ENCODE data around the gene RUNDC1.

RUNDC1 gene

DNA sequence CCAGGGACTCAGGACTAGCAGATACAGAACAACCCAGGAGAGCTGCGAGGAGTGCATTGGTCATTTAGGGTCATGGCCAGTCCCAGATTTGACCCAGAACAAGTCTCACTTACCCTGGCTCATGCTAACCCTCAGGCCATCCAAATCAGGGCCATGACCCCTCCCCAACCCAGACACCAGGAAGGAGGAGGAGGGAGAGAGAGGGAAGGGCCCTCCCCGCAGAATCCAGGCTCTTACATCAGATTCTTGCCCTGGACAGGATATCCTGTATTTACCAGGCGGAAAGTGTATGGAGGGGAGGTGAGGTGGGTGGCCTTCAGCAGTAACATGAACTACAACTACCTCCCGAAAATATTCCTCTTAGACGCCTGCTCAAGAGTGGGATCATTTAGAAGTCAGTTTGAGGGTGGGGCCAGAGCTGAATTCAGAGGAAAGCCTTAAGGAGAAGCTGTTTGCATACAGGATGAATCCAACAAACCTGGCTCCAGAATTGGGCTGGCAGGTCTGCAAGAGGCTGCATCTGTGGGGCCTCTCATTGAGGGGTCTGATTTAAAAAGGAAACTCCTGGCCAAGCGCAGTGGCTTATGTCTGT is 39.8 kb downstream of the RUNDC1 start:
- DNase-seq, result no peak

DNA sequence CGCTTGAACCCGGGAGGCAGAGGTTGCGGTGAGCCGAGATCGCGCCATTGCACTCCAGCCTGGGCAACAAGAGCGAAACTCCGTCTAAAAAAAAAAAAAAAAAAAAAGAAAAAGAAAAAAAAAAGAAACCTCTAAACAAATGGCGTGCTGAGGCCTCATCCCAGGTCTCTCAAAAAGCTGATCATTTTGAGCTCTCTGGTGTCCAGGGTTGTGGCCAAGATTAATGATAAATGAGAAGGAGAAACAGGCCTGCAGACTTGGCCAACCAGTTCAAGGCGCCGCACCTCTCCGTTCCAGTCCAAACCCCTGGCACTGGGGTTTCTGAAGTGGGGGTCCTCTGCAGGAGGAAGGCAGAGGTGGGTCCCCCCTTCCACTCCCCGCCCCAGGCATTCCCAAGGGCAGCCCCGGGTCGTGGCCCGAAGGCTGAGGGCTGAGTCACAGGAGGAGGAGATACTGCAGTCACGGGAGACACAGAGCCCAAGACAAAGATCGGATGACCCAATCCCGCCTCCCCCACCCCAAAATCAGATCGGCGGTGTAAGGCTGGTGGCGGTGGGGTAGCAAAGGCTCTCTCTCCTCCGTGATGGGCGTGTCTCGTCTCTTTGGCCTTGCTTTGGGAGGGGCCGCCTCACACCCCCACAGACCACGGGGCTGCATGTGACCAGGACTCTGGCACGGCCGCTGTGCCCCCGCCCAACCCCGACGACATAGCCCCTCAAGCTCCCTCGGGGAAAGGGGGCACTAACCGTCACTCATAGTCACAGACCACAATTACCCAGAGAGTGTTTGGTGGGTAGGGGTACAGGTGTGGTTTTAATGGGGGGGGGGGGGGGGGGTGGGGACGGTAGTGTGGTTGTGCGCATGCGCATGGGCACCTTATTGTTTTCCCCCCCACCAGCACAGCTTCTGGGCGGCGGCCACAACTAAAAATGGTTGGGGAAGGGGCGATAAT is 40.7 kb downstream of the RUNDC1 start:
- DNase-seq, result peak; percentile 26

DNA sequence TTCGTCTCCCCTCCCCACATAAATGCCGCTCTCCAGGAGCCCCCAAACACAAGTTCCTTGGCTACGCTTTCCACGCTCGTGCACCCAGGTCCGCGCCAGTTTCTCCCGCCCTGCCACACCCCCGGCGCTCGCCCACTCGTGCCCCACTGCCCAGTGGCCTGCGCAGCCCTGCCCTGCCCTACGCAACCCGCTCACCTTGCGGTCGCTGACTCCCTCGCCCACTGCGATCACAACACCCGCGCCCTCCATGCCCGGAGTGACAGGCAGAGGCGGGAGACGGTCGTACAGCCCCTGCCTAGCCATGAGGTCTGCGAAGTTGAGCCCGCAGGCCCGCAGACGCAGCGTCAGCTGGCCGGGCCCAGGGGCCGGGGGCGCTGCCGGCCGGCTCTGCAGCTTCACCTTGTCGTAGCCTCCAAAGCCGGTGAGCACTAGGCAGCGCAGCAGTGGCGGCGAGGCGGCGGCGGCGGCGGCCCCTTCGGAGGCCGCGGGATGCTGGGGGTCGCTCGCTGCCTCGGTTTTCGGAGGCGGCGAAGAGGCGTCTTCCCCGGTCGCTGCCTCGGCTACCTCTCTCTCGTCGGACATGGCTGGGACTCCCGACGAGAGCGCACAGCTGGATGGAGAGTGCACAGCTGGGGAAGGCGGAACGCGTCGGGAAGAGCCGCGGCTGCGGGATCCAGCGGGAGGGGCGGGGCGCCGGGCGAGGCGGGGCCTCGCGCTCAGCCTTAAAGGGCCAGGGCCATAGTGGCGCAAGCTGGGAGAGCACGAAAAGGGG is 41.6 kb downstream of the RUNDC1 start, which contains the start of gene VAT1:
VAT1 (minus strand) TSS at position 645 of the 772 bp plus-strand sequence; CDS start at position 582, 63 bp downstream.
- peak; percentile 75 for DNase-seq

DNA sequence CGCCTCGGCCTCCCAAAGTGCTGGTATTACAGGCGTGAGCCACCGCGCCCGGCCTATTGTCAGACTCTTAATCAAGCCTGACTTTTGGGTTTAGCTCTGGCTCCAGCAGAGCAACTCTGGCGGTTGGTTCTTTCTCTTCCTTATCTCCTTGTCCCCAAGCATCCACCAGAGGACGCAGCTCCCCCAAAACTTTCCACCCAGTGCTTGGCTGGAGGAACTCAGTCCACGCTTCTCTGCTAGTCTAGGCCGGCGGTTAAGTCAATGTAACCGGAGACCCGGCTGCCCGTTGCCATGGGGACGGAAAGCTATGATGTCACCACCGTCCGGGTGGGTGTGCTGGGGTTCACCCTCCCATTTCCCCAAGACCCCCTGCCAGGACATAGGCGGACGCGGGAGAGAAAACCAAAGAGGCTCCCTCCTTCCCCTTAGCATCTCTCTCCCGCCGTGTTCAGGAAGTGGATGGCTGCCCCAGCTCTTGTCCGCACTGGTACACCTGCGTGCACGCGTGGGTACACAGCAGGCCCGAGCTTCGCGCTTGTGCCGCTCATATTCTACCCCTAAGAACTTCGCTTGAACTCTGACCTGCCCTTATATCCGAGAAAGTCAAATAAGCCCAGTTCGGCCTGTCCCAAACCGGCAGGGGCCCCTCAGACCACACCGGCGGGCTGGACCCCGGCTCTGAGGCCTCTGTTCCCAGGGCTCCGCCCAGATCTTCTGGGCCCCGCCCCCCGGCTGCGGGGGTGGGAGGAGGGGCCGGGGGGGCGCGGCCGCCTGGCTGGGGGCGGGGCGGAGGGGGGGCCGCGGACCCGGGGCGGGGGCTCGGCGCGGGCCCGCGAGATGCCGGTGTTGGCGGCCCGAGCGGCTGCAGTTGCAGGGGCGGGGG is 44.3 kb downstream of the RUNDC1 start, which contains the start of gene RND2:
RND2 (plus strand) TSS at position 825 of the 883 bp plus-strand sequence. CDS start 117 bp downstream, outside the sequence.
- DNase-seq, result peak; percentile 93

DNA sequence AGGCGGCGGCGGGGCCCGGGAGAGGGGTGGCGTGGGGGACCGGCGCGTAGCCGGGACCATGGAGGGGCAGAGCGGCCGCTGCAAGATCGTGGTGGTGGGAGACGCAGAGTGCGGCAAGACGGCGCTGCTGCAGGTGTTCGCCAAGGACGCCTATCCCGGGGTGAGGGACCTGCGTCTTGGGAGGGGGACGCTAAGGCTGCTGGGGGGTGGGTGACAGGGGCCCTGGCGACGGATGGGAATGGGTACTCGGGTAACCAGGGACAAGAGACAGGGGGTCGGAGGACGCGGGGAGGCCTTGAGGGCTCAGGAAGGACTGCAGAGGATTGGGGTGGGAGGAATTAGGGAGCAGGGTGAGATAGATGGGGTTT is 44.9 kb downstream of the RUNDC1 start:
- DNase-seq, result peak; percentile 20

DNA sequence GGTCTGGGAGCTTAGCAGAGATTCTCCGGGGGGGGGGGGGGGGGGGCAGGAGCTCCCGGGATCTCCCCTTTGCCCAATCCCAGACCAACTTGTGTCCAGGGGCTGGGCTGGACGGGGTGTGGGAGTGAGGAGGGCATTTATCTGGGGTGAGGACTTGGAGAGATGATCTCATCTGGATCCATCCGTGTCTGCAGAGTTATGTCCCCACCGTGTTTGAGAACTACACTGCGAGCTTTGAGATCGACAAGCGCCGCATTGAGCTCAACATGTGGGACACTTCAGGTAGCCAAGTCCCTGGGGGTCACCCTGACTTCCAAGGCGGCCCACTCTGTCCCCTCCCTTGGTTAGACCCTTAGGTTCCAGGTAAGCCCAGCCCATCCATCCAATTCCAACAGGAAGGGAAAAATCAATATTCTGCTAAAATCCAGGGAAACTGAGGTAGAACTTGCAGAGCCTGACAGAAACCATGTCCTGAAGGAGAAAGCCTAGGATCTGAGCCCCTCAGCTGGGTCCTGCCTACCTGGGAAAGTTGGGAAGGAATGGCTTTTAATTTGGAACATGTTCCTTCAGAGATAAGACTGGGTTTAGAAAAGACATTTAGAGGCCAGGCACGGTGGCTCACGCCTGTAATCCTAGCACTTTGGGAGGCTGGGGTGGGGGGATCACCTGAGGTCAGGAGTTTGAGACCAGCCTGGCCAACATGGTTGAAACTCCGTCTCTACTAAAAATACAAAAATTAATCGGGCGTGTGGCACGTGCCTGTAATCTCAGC is 45.6 kb downstream of the RUNDC1 start:
- DNase-seq, result no peak

DNA sequence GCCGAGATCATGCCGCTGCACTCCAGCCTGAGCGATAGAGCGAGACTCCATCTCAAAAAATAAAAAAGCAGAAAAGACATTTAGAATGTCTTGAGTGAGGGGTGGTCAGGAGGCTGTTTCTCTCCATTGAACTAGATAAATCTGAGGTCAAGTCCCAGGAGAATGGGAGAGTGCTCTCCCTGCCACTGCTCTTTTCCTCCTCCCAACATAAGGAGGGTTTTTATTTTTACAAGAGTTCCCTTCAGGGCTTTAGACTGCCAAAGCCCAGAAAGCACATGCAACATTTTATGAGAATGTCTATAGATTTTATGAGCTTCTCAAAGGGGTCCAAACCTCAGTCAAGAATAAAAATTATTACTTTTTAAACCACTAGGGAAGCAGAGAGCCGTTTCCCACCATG is 46.2 kb downstream of the RUNDC1 start:
- no peak for DNase-seq

DNA sequence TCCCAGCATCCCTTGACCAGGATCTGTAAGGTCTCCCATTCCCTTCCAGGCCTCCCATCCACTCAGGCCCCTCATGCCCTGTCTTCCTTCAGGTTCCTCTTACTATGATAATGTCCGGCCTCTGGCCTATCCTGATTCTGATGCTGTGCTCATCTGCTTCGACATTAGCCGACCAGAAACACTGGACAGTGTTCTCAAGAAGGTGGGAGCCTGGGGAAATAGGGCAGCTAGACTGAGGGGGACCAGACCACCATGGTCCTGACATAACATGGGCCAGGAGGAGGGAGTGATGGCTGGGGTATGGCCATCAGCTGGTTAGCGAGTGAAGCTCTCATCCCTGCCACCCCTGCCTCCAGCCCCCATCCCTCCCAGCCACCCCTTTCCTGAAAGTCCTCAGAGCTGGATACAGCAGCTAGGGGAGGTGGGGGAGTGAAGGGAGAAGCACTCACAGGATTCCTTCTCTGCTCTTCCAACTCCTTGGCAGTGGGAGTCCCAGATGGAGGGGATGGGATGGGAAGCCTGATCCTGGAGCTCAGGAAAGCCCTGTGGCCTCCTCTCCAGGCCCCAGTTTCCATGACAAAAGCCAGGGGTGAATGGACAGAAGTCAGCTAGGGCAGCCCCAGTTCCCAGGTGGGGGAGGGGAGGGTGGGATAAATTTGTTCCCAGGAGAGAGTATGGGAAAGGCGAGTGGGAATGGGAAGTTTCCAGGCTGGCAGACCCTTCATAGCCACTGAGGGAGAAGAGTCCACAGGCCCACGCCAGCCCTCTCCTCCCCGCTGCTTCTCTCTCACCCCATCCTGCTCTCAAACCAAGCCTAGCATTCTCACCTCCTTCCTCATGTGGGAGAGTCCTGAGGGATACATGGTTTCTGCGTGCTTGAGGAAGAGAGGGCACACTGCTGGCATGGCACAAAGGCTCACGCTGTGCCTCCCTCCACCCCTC is 47.0 kb downstream of the RUNDC1 start:
- no peak for DNase-seq

DNA sequence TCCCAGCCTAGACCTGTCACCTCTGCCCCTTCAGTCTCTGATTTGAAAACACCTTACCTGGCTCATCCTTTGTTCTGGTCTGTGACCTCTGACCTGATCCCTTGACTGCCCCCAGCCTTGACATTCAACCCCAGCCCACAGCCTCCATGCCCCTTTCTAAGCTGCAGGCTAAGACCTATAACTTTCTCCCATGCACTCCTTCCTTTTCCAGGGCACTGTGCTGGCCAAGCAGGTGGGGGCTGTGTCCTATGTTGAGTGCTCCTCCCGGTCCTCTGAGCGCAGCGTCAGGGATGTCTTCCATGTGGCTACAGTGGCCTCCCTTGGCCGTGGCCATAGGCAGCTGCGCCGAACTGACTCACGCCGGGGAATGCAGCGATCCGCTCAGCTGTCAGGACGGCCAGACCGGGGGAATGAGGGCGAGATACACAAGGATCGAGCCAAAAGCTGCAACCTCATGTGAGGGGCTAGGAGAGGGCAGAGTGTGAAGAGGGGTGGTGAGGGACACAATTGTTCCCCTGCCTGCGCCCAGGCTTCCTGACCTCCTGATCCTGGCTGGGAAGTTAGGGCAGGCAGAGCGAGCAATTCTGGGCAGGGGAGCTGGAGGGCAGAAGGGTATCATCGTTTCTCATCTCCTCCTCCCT is 48.0 kb downstream of the RUNDC1 start:
- DNase-seq, result no peak

DNA sequence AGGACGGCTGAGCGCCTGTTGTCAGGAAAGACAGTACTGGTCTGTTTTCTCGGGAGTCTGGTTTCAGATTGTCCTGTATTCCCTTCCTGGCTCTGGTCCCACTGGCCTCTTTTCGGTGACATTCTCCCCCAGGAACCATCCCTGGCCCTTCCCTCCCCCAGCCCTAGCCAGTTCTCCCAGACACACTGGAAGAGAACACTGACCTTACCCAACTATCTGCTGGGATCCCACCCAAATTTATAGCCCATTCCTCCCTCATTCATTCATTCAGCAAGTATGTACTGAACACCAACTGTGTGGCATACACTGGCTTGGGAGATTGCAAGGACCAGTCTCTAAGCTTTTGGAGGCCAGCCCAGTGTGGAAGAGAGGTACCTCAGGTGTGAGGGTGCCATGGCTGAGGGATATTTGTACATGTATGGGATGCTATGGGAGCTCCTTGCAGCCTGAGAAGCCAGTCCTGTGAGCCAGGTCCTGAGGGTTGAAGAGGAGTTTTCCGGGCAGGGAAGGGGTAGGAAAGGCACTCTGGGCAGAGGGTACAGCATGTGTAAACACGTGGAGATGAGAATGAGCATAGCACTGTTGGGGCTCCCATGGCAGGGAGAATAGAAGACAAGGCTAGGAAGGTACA is 49.9 kb downstream of the RUNDC1 start:
- no peak for DNase-seq

DNA sequence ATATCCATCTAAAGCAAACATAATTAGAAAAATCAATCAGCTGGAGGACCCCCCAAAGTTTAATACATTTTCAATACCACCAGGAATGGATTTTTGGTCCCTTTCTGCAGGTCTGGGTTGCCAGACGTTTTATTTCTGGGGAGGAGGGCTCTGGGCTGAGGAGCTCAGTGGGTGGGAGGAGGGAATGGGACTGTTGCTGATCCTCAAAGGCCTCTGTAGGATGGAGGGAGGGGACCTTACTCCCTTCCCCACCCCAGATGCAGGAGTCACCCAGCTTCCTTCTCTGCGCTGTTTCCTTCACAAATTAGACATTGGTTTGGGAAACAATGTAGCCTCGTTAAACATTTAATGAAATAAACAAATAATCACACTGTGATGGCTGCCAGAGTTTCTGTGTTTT is 51.3 kb downstream of the RUNDC1 start:
- DNase-seq, result no peak

DNA sequence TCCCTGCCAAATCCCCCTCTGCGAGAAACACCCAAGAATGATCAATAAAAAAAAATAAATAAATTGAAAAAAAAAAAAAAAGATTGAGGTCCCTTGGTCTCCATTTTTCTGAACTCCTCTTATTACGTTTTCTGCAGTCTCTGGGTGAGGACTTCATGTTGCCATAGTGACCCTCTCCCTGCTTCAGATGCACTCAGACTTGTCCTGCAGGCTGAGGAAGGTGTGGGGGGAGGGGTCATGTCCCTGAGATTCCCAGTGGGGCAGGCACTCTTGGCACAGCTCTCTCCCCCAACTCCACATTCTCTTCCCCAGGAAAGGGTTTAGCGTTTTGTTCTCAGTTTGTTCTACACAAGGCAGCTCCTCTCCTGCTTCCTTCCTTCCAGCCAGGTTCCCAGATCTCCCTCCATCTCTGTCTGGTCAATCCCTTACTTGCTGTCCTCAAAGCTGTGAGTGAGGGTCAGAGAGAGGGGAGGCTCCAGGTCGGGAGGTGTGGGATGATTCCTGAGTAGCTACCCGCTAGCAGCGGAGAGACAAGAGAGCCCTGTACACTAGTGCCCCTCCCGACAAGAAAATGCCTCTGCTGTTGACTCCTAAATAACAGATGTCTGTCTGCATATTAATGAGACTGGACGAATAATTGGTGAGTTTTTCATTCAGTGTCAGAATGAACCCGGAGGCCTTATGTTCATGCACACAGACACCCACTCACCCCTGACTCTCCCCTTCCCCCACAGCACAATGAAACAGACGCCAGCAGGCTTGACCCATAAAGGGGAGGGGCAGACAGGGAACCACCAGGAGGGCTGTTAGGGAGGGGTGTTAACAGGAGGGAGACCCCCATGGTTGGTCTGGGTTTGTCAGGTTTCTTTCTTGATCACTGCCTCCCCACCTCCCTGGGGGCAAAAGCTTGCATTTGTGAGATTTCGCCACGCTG is 53.9 kb downstream of the RUNDC1 start:
- DNase-seq, result peak; percentile 60

DNA sequence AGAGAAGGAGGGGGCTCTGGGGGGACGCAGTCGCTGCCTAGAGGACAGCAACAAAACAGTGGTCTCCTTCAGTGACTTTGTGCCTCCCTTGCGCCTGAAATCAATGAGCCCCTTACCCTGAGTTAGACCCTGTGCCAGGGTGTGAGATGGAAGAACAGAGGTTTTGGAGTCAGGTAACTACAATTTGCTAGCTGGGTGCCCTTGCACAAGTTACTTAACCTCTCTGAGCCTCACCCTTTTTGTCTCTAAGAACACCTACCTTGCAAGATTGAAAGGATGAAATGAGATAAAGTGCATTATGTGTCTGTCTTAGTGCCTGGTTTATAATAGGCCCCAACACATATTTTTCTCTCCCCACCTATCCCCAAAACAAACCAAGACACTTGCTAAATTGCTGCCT is 54.5 kb downstream of the RUNDC1 start:
- no peak for DNase-seq

DNA sequence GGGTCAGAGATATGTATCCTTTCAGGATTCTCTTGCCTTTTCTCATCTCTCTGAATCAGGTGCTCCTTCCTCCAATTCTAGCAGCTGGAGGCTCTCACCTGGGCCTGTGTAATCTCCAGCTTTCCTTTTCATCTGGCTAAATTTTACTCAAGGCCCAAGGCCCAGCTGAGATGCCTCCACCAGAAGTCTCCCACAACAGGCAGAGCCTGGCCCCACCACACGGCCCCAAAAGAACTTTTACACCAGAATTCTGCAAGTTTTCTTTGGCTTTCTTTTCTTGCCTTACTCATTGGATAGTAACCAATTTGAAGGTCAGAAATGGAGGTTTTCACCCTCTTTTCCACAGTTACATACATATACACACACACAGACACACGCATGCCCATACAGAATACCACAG is 59.3 kb downstream of the RUNDC1 start:
- no peak for DNase-seq

DNA sequence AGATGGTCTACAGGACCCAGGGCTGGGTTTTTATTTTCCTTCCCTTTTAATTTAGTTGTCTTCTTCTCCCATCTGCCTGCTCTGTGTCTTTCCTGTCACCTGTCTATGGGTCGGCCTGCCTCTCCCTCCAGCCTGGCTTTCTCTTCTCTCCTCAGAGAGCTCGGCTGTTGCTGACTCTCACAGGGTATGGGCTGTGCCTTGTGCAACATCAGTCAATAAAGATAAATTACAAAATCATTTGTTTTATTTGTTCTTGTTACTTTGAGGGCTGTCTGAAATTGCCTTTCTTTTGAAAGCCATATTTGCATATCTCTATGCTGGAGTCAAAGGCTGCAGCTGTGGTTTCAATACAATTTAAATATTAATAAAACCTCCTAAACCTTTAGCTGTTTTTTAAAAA is 60.3 kb downstream of the RUNDC1 start:
- no peak for DNase-seq

DNA sequence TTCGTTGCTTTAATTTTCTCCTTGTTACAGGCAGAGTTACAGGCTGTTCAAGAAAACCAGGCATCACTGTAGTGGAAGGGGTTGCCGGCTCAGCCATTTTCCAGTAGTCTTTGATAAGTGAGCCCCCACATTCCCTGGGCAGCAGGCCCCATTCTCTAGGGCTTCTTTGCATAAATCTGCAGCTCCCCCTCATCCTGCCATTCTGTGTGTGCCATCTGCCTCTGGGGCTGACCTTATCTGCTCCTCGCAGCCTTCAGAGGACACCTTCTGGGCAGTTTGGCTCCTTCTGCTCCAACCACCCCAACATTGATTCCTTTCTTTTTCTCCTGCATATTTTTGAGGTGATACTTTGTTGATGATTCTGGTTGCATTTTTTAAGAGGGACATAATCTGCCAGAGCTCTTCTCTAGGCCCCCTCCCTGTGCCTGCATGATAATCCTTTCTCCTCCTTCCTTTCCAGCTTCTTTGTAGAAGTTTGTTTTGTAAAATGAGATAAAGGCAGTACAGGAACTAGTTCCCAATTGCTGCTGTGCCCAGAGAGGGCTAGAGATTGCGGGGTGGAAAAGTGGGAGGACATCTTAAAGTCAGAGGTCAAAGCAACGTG is 61.8 kb downstream of the RUNDC1 start:
- DNase-seq, result no peak

Data from NCI-H2171 treated with DMSO at 0.1 percent for 48 hours (cell line).